A673 (cell line): ENCODE measurements around the gene PAK1. TPM values are rescaled to one million over a fixed set of nuclear protein-coding genes. Genes with fewer than 3 reads are reported as not detected.
A peak's percentile ranks its signal among the peaks of the same experiment; 100 is the strongest.

Experiments used
- BruUV-seq: library from RNA; stranded (reverse); fragments of 400-500 nt; replicated peaks from 2 replicates; lab custom pipeline; 2021; lab: Mats Ljungman, UMichigan
- CTCF ChIA-PET: fragments of 300-600 bp; sonication (Branson Sonifier 250); formaldehyde crosslinking; loops from one replicate; lab custom pipeline; 2022; ENCODE audit warnings: antibody characterized with exemption; lab: Charles Lee
- POLR2A ChIA-PET: fragments of 300-600 bp; sonication (Branson Sonifier 250); formaldehyde crosslinking; loops from one replicate; lab custom pipeline; 2022; ENCODE audit warnings: antibody characterized with exemption; ENCODE audit not compliant: low non-redundant PET; lab: Charles Lee
- DNase-seq: peaks from one replicate; pipeline ENCODE4 v3.0.0-alpha.2; 2015; ENCODE audit warnings: low spot score
- H3K27ac ChIP-seq: fragments of 200-600 bp; sonication (generic); 2 replicates; pipeline ENCODE4 v1.5.1; 2016; ENCODE audit warnings: mixed run types, low read depth, mild to moderate bottlenecking, mixed read lengths, antibody characterized with exemption, low read length; ENCODE audit not compliant: poor library complexity, severe bottlenecking
- H3K27me3 ChIP-seq: fragments of 200-600 bp; sonication (generic); replicated peaks from 2 replicates; pipeline ENCODE4 v1.6.1; 2017; ENCODE audit warnings: mixed run types, low read depth, mild to moderate bottlenecking, mixed read lengths, antibody characterized with exemption, low read length; ENCODE audit not compliant: insufficient read depth, poor library complexity
- H3K36me3 ChIP-seq: fragments of 200-600 bp; sonication (generic); 2 replicates; pipeline ENCODE4 v1.6.1; 2016; ENCODE audit warnings: mixed run types, mild to moderate bottlenecking, mixed read lengths, antibody characterized with exemption, low read length; ENCODE audit not compliant: insufficient read depth, poor library complexity, severe bottlenecking
- H3K4me1 ChIP-seq: fragments of 200-600 bp; sonication (generic); 2 replicates; pipeline ENCODE4 v1.6.1; 2017; ENCODE audit warnings: mixed run types, mild to moderate bottlenecking, mixed read lengths, antibody characterized with exemption, low read length; ENCODE audit not compliant: insufficient read depth, poor library complexity, severe bottlenecking
- H3K4me3 ChIP-seq: fragments of 200-600 bp; sonication (generic); 2 replicates; pipeline ENCODE4 v1.5.1; 2016; ENCODE audit warnings: low read depth, mixed run types, mild to moderate bottlenecking, mixed read lengths, low read length; ENCODE audit not compliant: poor library complexity, severe bottlenecking
- H3K9me3 ChIP-seq: fragments of 200-600 bp; sonication (generic); 2 replicates; pipeline ENCODE4 v1.6.1; 2016; ENCODE audit warnings: mixed run types, low read depth, mild to moderate bottlenecking, mixed read lengths, antibody characterized with exemption, low read length; ENCODE audit not compliant: poor library complexity, severe bottlenecking
- CTCF ChIP-seq: fragments of 300-800, 200-600 bp; sonication (generic); conservative IDR thresholded peaks from 2 replicates; pipeline ENCODE4 v1.5.1; 2017; ENCODE audit warnings: low read depth, mild to moderate bottlenecking, antibody characterized with exemption, low read length, moderate library complexity, mixed read lengths
- EZH2 ChIP-seq: fragments of 200-600 bp; sonication (generic); IDR thresholded peaks from 2 replicates; pipeline ENCODE4 v1.6.1; 2017; ENCODE audit warnings: borderline replicate concordance, low read depth, mild to moderate bottlenecking, mixed read lengths, antibody characterized with exemption, low read length; ENCODE audit not compliant: poor library complexity, severe bottlenecking
- intact Hi-C: fragments of 100-400 bp; cut with micrococcal nuclease; formaldehyde crosslinking; loops from one replicate; pipeline ENCODE4 v1.10.0; 2022; ENCODE audit not compliant: unreplicated experiment
- total RNA-seq: library from RNA; stranded (reverse); gene quantifications from 2 replicates; pipeline ENCODE4 v1.2.3, GENCODE V29; 2021

Gene PAK1
- total RNA-seq, 1 experiment from 2014 or later, result 44.2 TPM

GRCh38 chr11:77471558-77472193 is 2.2 kb downstream of the PAK1 start:
- intact Hi-C loops, result no loop called here
- Histone ChIP-seq H3K4me3 (no peak overlapping the region), H3K27me3 (no peaks in the 10 kb centered on the region), H3K36me3 (no peaks in the 10 kb centered on the region), H3K9me3 (no peaks in the 10 kb centered on the region), H3K27ac (no peak overlapping the region), H3K4me1 (peaks cover 14% of the 10 kb centered on the region)
- ChIA-PET CTCF (interaction anchor here (0.5 to 1.1 kb wide), 2 partner anchors 58 to 60 kb away, joined by 3 read pairs; no protein-coding TSS in a partner anchor), POLR2A (no interaction called here)
- DNase-seq, result peak; percentile 40
- no peak for TF ChIP-seq EZH2
- peak; percentile 59 for TF ChIP-seq CTCF
- no TSS peak for BruUV-seq

GRCh38 chr11:77470971-77471370 is 2.9 kb downstream of the PAK1 start:
- DNase-seq, result no peak
- no peaks in the 10 kb centered on the region for H3K9me3 ChIP-seq
- H3K4me3 ChIP-seq, result no peak overlapping the region
- ChIA-PET POLR2A (no interaction called here), CTCF (interaction anchor here (0.5 to 1.1 kb wide), 2 partner anchors 37 to 59 kb away, joined by 3 to 8 read pairs; no protein-coding TSS in a partner anchor)
- intact Hi-C loops, result no loop called here
- H3K36me3 ChIP-seq, result no peaks in the 10 kb centered on the region
- BruUV-seq, result no TSS peak
- H3K4me1 ChIP-seq, result peaks cover 14% of the 10 kb centered on the region
- TF ChIP-seq EZH2, result no peak
- TF ChIP-seq CTCF, result no peak
- H3K27ac ChIP-seq, result no peak overlapping the region
- no peaks in the 10 kb centered on the region for H3K27me3 ChIP-seq

- intact Hi-C loops, result no loop called here
- ChIA-PET POLR2A (no interaction called here), CTCF (interaction anchor here (0.5 to 0.6 kb wide), 2 partner anchors 38 to 147 kb away, joined by 3 to 8 read pairs; no protein-coding TSS in a partner anchor)
- Histone ChIP-seq H3K36me3 (no peaks in the 10 kb centered on the region), H3K4me3 (no peak overlapping the region), H3K27me3 (no peaks in the 10 kb centered on the region), H3K4me1 (peaks cover 14% of the 10 kb centered on the region), H3K27ac (no peak overlapping the region), H3K9me3 (no peaks in the 10 kb centered on the region)
- BruUV-seq, result no TSS peak
- TF ChIP-seq EZH2 (no peak), CTCF (no peak)
- DNase-seq, result no peak
Observed at GRCh38 chr11:77470504-77470903, 3.4 kb downstream of the PAK1 start.
